IPS DF 6.9 (cell line): ENCODE data around the gene NT5C1B.

Source experiments
- DNase-seq: peaks from one replicate; pipeline ENCODE4 v3.0.0-alpha.2; 2013; ENCODE audit warnings: low read depth, low spot score
- H3K27ac ChIP-seq: one replicate; pipeline ENCODE4 v1.5.1; 2013; ENCODE audit warnings: low read length, control low read depth
- H3K27me3 ChIP-seq: 2 replicates; pipeline ENCODE4 v1.6.1; 2013; ENCODE audit warnings: mild to moderate bottlenecking, low read length; ENCODE audit not compliant: control insufficient read depth, insufficient read depth
- H3K36me3 ChIP-seq: 2 replicates; pipeline ENCODE4 v1.6.1; 2013; ENCODE audit warnings: low read length; ENCODE audit not compliant: control insufficient read depth, insufficient read depth
- H3K4me1 ChIP-seq: 2 replicates; pipeline ENCODE4 v1.6.1; 2013; ENCODE audit warnings: low read length; ENCODE audit not compliant: control insufficient read depth, insufficient read depth
- H3K4me3 ChIP-seq: 2 replicates; pipeline ENCODE4 v1.5.1; 2013; ENCODE audit warnings: mild to moderate bottlenecking, low read length
- H3K9me3 ChIP-seq: 2 replicates; pipeline ENCODE4 v1.6.1; 2013; ENCODE audit warnings: low read length, inconsistent platforms; ENCODE audit not compliant: control insufficient read depth, insufficient read depth
- WGBS: extraction: QIAGEN DNeasy Blood & Tissue Kit; methylation state at CpG from one replicate; pipeline ENCODE4 v1.1.7; 2013; ENCODE audit warnings: mixed read lengths, missing lambda C conversion rate; ENCODE audit not compliant: insufficient read length, insufficient coverage; 5-methylcytosine and 5-hydroxymethylcytosine counted together

Gene NT5C1B

DNA sequence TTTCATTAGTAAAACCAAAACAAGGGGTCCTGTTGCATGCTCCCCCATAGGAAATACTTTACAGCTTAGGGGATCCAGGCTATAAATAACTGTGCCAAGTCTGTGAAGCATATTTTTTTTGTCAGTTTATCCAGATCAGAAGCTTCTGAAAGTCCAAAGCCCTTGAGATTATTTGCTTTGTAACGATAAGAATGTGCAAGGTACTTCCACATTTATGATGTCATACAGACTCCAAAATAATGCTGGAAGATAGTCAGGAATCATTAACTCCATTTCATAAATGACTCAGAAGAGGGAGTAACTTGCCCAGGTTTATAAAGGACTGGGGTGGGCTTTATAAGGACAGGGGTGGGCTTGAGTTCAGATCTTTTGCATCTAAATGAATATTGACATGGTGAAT, 58.2 kb downstream of the NT5C1B start:
- DNase-seq: no peak
- no peak overlapping the region for H3K27ac ChIP-seq
- no peaks in the 10 kb centered on the region for H3K9me3 ChIP-seq
- WGBS: no CpG with 5 or more reads among the region's 1 CpG
- no peaks in the 10 kb centered on the region for H3K36me3 ChIP-seq
- no peak overlapping the region for H3K4me3 ChIP-seq
- H3K4me1 ChIP-seq: no peaks in the 10 kb centered on the region
- no peaks in the 10 kb centered on the region for H3K27me3 ChIP-seq

GRCh38 chr2:18527822-18528221, 61.5 kb downstream of the NT5C1B start:
- Histone ChIP-seq H3K4me3 (no peak overlapping the region), H3K27ac (no peak overlapping the region), H3K27me3 (no peaks in the 10 kb centered on the region), H3K9me3 (no peaks in the 10 kb centered on the region), H3K36me3 (no peaks in the 10 kb centered on the region), H3K4me1 (no peaks in the 10 kb centered on the region)
- DNase-seq: no peak
- WGBS: no CpG with 5 or more reads among the region's 4 CpGs

DNA sequence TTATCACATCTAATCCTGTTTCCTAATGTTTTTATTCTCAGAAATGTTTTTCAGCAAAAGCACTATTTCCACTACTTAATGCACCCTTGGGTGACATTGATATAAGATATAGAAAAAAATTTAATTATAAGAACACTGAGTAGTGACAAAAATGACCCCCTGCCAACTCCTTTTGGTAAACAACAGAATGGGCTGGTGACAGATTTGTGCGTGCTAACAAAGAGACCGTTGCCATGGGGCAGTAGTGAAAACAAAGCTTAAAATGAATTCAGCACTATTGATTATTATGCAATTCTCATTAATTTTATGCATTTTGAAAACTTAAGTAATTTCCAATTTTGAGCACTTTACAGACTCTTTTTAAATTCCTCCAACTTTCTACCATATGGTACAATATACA, 62.0 kb downstream of the NT5C1B start:
- Histone ChIP-seq H3K9me3 (no peaks in the 10 kb centered on the region), H3K36me3 (no peaks in the 10 kb centered on the region), H3K27me3 (no peaks in the 10 kb centered on the region), H3K4me1 (no peaks in the 10 kb centered on the region), H3K27ac (no peak overlapping the region), H3K4me3 (no peak overlapping the region)
- no peak for DNase-seq
- no CpG with 5 or more reads among the region's 2 CpGs for WGBS

GRCh38 chr2:18526429-18526828, 62.9 kb downstream of the NT5C1B start:
- Histone ChIP-seq H3K4me1 (no peaks in the 10 kb centered on the region), H3K36me3 (no peaks in the 10 kb centered on the region), H3K27ac (no peak overlapping the region), H3K27me3 (no peaks in the 10 kb centered on the region), H3K9me3 (no peaks in the 10 kb centered on the region), H3K4me3 (no peak overlapping the region)
- no CpG with 5 or more reads among the region's 7 CpGs for WGBS
- no peak for DNase-seq

- Histone ChIP-seq H3K9me3 (no peaks in the 10 kb centered on the region), H3K4me1 (no peaks in the 10 kb centered on the region), H3K4me3 (no peak overlapping the region), H3K27ac (no peak overlapping the region), H3K36me3 (no peaks in the 10 kb centered on the region), H3K27me3 (no peaks in the 10 kb centered on the region)
- WGBS: no CpG with 5 or more reads among the region's 3 CpGs
- no peak for DNase-seq
These were observed 63.5 kb downstream of the NT5C1B start for GRCh38 chr2:18525852-18526251.

GRCh38 chr2:18525236-18525635, 64.1 kb downstream of the NT5C1B start:
- Histone ChIP-seq H3K4me1 (no peaks in the 10 kb centered on the region), H3K4me3 (no peak overlapping the region)
- WGBS: no CpG with 5 or more reads among the region's 2 CpGs

GRCh38 chr2:18522484-18523146, 66.8 kb downstream of the NT5C1B start:
- DNase-seq: no peak

More at GRCh38 chr2:18525236-18525635, 64.1 kb downstream of the NT5C1B start:
- Histone ChIP-seq H3K36me3 (no peaks in the 10 kb centered on the region), H3K9me3 (no peaks in the 10 kb centered on the region), H3K27ac (no peak overlapping the region), H3K27me3 (no peaks in the 10 kb centered on the region)
- no peak for DNase-seq

DNA sequence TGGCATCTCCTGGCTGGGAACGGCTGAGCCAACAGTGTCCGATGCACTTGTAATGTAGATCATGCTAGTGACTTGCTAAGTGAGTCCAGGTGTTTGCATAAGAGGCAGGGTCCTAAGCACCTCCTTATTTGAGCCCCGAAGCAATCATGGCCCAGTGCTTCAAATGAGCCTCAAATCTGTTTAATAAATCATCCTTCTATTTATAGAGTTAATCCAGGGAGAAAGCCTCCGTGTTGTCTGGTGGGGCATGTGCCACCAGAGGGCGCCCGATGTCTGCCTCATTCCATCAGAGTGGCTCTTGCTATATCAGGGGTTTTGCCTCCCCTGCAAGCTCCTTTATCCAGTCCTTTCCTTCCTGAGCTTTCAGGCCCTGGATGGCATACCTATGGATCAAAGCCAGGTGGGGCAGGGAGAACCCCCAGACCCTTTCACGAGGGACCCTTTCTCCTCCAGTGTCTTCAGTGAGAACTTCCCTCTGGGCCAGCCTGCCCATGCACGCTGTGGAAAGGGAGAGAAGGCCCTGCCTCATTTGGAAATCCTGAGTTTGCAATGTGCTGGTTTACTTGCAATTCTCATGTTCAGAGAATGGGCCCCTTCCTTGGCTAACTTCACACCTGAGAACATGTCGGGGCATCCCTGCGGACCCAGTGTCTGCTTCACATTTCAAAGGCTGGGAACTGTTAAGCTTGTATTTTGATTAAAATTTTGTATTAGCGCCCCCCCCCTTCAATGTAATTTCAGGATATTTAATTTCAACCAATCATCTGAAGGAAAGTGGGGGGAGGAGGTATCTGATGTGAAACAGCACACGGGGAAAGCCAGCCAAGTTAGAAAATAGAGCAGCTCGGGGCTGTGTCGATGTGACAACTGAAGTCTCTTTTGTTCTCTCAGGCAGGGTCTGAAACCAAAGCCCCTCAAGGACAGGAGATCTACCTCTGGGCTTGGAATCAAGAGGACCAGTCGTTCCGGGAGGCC, 68.6 kb downstream of the NT5C1B start:
- WGBS: no CpG with 5 or more reads among the region's 16 CpGs
- Histone ChIP-seq H3K36me3 (no peaks in the 10 kb centered on the region), H3K4me1 (no peaks in the 10 kb centered on the region), H3K9me3 (no peaks in the 10 kb centered on the region), H3K27ac (no peak overlapping the region), H3K27me3 (no peaks in the 10 kb centered on the region), H3K4me3 (no peak overlapping the region)
- peak; percentile 71 for DNase-seq

More at GRCh38 chr2:18522484-18523146, 66.8 kb downstream of the NT5C1B start:
- Histone ChIP-seq H3K36me3 (no peaks in the 10 kb centered on the region), H3K4me1 (no peaks in the 10 kb centered on the region), H3K27me3 (no peaks in the 10 kb centered on the region), H3K4me3 (no peak overlapping the region), H3K9me3 (no peaks in the 10 kb centered on the region), H3K27ac (no peak overlapping the region)
- whole genome bisulfite sequencing: no CpG with 5 or more reads among the region's 2 CpGs

- Histone ChIP-seq H3K36me3 (no peaks in the 10 kb centered on the region), H3K27me3 (no peaks in the 10 kb centered on the region), H3K9me3 (no peaks in the 10 kb centered on the region), H3K27ac (no peak overlapping the region), H3K4me1 (no peaks in the 10 kb centered on the region), H3K4me3 (no peak overlapping the region)
- no CpG with 5 or more reads among the region's 7 CpGs for WGBS
- DNase-seq: no peak
These were observed 69.4 kb downstream of the NT5C1B start for GRCh38 chr2:18519914-18520450.
